GM12878 (cell line): ENCODE data around the gene IMPG2. TPM values are rescaled to one million over a fixed set of nuclear protein-coding genes. Genes with fewer than 3 reads are reported as not detected.
A peak's percentile ranks its signal among the peaks of the same experiment; 100 is the strongest.

ENCODE experiments used
- BRCA1 ChIP-seq: IDR thresholded peaks from 2 replicates; pipeline ENCODE4 v1.6.1; 2011; ENCODE audit warnings: low read depth, low read length, improper control_type of control experiment
- CBFB ChIP-seq: IDR thresholded peaks from 2 replicates; pipeline ENCODE4 v1.6.1; 2016; ENCODE audit warnings: antibody characterized with exemption, low read depth
- CBX3 ChIP-seq: fragments of 200-600 bp; sonication (generic); IDR thresholded peaks from 2 replicates; pipeline ENCODE4 v1.6.1; 2016; ENCODE audit warnings: low read depth, borderline replicate concordance
- CBX5 ChIP-seq: sonication (generic); IDR thresholded peaks from 2 replicates; pipeline ENCODE4 v1.6.1; 2016; ENCODE audit warnings: low read depth, moderate library complexity, mild to moderate bottlenecking, inconsistent platforms
- CTCF ChIP-seq, 3 experiments: IDR thresholded peaks in 2 of 3; conservative IDR thresholded peaks in 1 of 3; 2 replicates each; pipeline ENCODE4 v1.5.1; 2011; ENCODE audit warnings: low read depth in 3 of 3, low read length in 3 of 3, mild to moderate bottlenecking in 3 of 3, control low read depth in 2 of 3, moderate library complexity in 2 of 3, inconsistent platforms in 1 of 3, mixed read lengths in 1 of 3; ENCODE audit not compliant: control insufficient read depth in 2 of 3, insufficient read depth in 1 of 3; ENCODE audit errors: extremely low read depth in 1 of 3
- DPF2 ChIP-seq: fragments of 450-650 bp; IDR thresholded peaks from 2 replicates; pipeline ENCODE4 v1.6.1; 2017; ENCODE audit warnings: mild to moderate bottlenecking
- EED ChIP-seq: sonication (generic); IDR thresholded peaks from 2 replicates; pipeline ENCODE4 v1.6.1; 2016; ENCODE audit warnings: antibody characterized with exemption, low read depth
- EP300 ChIP-seq, 2 experiments: fragments of 150-350 bp in 1 of 2; IDR thresholded peaks; 2 replicates each; pipeline ENCODE4 v1.6.1; 2011 to 2012; ENCODE audit warnings: low read depth in 2 of 2, low read length in 2 of 2, borderline replicate concordance in 1 of 2, improper control_type of control experiment in 1 of 2, inconsistent platforms in 1 of 2; ENCODE audit not compliant: control insufficient read depth in 1 of 2
- JUND ChIP-seq: IDR thresholded peaks from 2 replicates; pipeline ENCODE4 v1.6.1; 2012; ENCODE audit warnings: low read depth, mild to moderate bottlenecking, low read length, improper control_type of control experiment, moderate library complexity
- LARP7 ChIP-seq: fragments of 450-650 bp; IDR thresholded peaks from 2 replicates; pipeline ENCODE4 v1.6.1; 2017; ENCODE audit warnings: mild to moderate bottlenecking
- MTA2 ChIP-seq: fragments of 450-650 bp; IDR thresholded peaks from 2 replicates; pipeline ENCODE4 v1.6.1; 2016; ENCODE audit warnings: low read depth, mild to moderate bottlenecking, moderate library complexity
- NFXL1 ChIP-seq: fragments of 450-650 bp; IDR thresholded peaks from 2 replicates; pipeline ENCODE4 v1.6.1; 2017; ENCODE audit warnings: antibody characterized with exemption, mild to moderate bottlenecking, borderline replicate concordance
- NR2F1 ChIP-seq: fragments of 450-650 bp; conservative IDR thresholded peaks from 2 replicates; pipeline ENCODE4 v1.6.1; 2017; ENCODE audit warnings: mild to moderate bottlenecking
- POLR2AphosphoS5 ChIP-seq: IDR thresholded peaks from 2 replicates; pipeline ENCODE4 v1.6.1; 2011; ENCODE audit warnings: mild to moderate bottlenecking, low read length, inconsistent platforms
- SRF ChIP-seq, 2 experiments: IDR thresholded peaks; 2 replicates each; pipeline ENCODE4 v1.6.1; 2011; ENCODE audit warnings: low read depth in 2 of 2, low read length in 2 of 2, mild to moderate bottlenecking in 1 of 2, moderate library complexity in 1 of 2
- ZZZ3 ChIP-seq: IDR thresholded peaks from 2 replicates; pipeline ENCODE4 v1.6.1; 2011; ENCODE audit warnings: low read depth; ENCODE audit not compliant: control insufficient read depth, insufficient read length
- polyA plus RNA-seq, 11 experiments: library from polyadenylated mRNA; depleted of rRNA in 4 of 11; unstranded in 6 of 11; stranded (reverse) in 5 of 11; fragments of >200 nt; fragmentation: Nextera tagmentation in 4 of 11; fragmentation: Illumina TruSeq in 1 of 11; extraction: Ambion mirVana in 4 of 11; extraction: Trizol in 1 of 11; gene quantifications; 1 replicate in 1 of 11; 2 replicates in 10 of 11; pipeline versions ENCODE4 v1.2.1 to v1.2.3, GENCODE V29; 2011 to 2016; ENCODE audit warnings: inconsistent platforms in 2 of 11, missing spikeins in 2 of 11, low read depth in 1 of 11
- total RNA-seq, 4 experiments: library from RNA; depleted of rRNA in 3 of 4; stranded (reverse); fragments of >200 nt in 3 of 4; fragmentation: Illumina TruSeq in 1 of 4; extraction: Trizol in 1 of 4; gene quantifications; 2 replicates each; pipeline versions ENCODE4 v1.2.1 to v1.2.3, GENCODE V29; 2013 to 2021
- TF ChIP-seq, protein P1 (sequence below): fragments of 450-650 bp; IDR thresholded peaks from 2 replicates; pipeline ENCODE4 v1.6.1; 2018; ENCODE audit warnings: borderline replicate concordance, mild to moderate bottlenecking; ENCODE audit not compliant: partially characterized antibody
- TF ChIP-seq, protein P2 (sequence below): fragments of 150-350 bp; IDR thresholded peaks from 2 replicates; pipeline ENCODE4 v1.6.1; 2014; ENCODE audit warnings: mild to moderate bottlenecking, low read depth, low read length
- TF ChIP-seq, protein P3 (sequence below): IDR thresholded peaks from 2 replicates; pipeline ENCODE4 v1.6.1; 2011; ENCODE audit warnings: borderline replicate concordance, low read depth, mild to moderate bottlenecking, moderate library complexity, mixed read lengths, low read length; ENCODE audit not compliant: insufficient read depth; ENCODE audit errors: extremely low read length
- TF ChIP-seq, protein P4 (sequence below): IDR thresholded peaks from 2 replicates; pipeline ENCODE4 v1.6.1; 2011; ENCODE audit warnings: mild to moderate bottlenecking, low read depth, low read length, moderate library complexity; ENCODE audit not compliant: insufficient replicate concordance

Gene IMPG2
- total and polyA plus RNA-seq, 10 of the 15 experiments (the other 5 are each of a cell fraction or from before 2014, with no cell fraction given) = under 0.01 to 0.17 (median 0.10) TPM; not detected in 3

GRCh38 chr3:101303089-101303731 lies 17.2 kb downstream of the IMPG2 start (continued):
- TF ChIP-seq CTCF (IDR thresholded peaks at IDR 0.05 in 2 of 3, conservative IDR thresholded peaks at IDR 0.05 in 1 of 3; ENCODE audit: control insufficient read depth in 2 of 3, extremely low read depth in 1 of 3, insufficient read depth in 1 of 3, low read depth in 3 of 3, low read length in 3 of 3) = no peak
- TF ChIP-seq DPF2 = 0 out of 2 replicates have a peak, but pooled peaks have one; percentile 28
- TF ChIP-seq, protein P1, sequence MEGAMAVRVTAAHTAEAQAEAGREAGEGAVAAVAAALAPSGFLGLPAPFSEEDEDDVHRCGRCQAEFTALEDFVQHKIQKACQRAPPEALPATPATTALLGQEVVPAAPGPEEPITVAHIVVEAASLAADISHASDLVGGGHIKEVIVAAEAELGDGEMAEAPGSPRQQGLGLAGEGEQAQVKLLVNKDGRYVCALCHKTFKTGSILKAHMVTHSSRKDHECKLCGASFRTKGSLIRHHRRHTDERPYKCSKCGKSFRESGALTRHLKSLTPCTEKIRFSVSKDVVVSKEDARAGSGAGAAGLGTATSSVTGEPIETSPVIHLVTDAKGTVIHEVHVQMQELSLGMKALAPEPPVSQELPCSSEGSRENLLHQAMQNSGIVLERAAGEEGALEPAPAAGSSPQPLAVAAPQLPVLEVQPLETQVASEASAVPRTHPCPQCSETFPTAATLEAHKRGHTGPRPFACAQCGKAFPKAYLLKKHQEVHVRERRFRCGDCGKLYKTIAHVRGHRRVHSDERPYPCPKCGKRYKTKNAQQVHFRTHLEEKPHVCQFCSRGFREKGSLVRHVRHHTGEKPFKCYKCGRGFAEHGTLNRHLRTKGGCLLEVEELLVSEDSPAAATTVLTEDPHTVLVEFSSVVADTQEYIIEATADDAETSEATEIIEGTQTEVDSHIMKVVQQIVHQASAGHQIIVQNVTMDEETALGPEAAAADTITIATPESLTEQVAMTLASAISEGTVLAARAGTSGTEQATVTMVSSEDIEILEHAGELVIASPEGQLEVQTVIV = no peak
- TF ChIP-seq, protein P2, sequence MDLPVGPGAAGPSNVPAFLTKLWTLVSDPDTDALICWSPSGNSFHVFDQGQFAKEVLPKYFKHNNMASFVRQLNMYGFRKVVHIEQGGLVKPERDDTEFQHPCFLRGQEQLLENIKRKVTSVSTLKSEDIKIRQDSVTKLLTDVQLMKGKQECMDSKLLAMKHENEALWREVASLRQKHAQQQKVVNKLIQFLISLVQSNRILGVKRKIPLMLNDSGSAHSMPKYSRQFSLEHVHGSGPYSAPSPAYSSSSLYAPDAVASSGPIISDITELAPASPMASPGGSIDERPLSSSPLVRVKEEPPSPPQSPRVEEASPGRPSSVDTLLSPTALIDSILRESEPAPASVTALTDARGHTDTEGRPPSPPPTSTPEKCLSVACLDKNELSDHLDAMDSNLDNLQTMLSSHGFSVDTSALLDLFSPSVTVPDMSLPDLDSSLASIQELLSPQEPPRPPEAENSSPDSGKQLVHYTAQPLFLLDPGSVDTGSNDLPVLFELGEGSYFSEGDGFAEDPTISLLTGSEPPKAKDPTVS = no peak
- TF ChIP-seq CBFB = 0 out of 2 replicates have a peak, but pooled peaks have one; percentile 29
- TF ChIP-seq CBX5 = 0 out of 2 replicates have a peak, but pooled peaks have one; percentile 42
- peak in 1 of 2 experiments; percentile 59; a peak in 1 of 4 replicates for TF ChIP-seq SRF (IDR thresholded peaks at IDR 0.05; ENCODE audit: low read depth in 2 of 2, low read length in 2 of 2)
- no peak for TF ChIP-seq EED
- TF ChIP-seq ZZZ3 = no peak
- TF ChIP-seq NFXL1 = no peak
- no peak for TF ChIP-seq POLR2AphosphoS5
- TF ChIP-seq MTA2 = peak; percentile 54
- no peak for TF ChIP-seq BRCA1
- no peak for TF ChIP-seq LARP7
- TF ChIP-seq, protein P3, sequence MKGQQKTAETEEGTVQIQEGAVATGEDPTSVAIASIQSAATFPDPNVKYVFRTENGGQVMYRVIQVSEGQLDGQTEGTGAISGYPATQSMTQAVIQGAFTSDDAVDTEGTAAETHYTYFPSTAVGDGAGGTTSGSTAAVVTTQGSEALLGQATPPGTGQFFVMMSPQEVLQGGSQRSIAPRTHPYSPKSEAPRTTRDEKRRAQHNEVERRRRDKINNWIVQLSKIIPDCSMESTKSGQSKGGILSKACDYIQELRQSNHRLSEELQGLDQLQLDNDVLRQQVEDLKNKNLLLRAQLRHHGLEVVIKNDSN = no peak
- TF ChIP-seq NR2F1 = no peak
- peak; percentile 11 to 33; a peak in 1 of 4 replicates for TF ChIP-seq EP300 (IDR thresholded peaks at IDR 0.05; ENCODE audit: borderline replicate concordance in 1 of 2, control insufficient read depth in 1 of 2, low read depth in 2 of 2, low read length in 2 of 2)
- TF ChIP-seq, protein P4, sequence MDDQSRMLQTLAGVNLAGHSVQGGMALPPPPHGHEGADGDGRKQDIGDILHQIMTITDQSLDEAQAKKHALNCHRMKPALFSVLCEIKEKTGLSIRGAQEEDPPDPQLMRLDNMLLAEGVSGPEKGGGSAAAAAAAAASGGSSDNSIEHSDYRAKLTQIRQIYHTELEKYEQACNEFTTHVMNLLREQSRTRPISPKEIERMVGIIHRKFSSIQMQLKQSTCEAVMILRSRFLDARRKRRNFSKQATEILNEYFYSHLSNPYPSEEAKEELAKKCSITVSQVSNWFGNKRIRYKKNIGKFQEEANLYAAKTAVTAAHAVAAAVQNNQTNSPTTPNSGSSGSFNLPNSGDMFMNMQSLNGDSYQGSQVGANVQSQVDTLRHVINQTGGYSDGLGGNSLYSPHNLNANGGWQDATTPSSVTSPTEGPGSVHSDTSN = no peak
- TF ChIP-seq CBX3 = no peak
- TF ChIP-seq JUND = no peak
- TF ChIP-seq, all 136 proteins: peak for 25
